Endothelial cell (in vitro differentiated cells): ENCODE measurements around the gene THRAP3. TPM values are rescaled to one million over a fixed set of nuclear protein-coding genes. Genes with fewer than 3 reads are reported as not detected.

Experiments
- DNase-seq: peaks from one replicate; pipeline ENCODE4 v3.0.0; 2021; ENCODE audit warnings: low spot score
- H3K27ac Mint-ChIP-seq: one replicate; pipeline ENCODE4 v1.8.0; 2021; ENCODE audit warnings: mixed read lengths, inconsistent platforms; ENCODE audit not compliant: unreplicated experiment
- H3K27me3 Mint-ChIP-seq: one replicate; pipeline ENCODE4 v1.8.0; 2021; ENCODE audit warnings: mild to moderate bottlenecking, moderate library complexity, mixed read lengths, inconsistent platforms; ENCODE audit not compliant: unreplicated experiment
- H3K36me3 Mint-ChIP-seq: one replicate; pipeline ENCODE4 v1.8.0; 2021; ENCODE audit warnings: mild to moderate bottlenecking, low read depth, mixed read lengths, inconsistent platforms; ENCODE audit not compliant: unreplicated experiment
- H3K4me1 Mint-ChIP-seq: one replicate; pipeline ENCODE4 v1.8.0; 2021; ENCODE audit warnings: mild to moderate bottlenecking, mixed read lengths, inconsistent platforms; ENCODE audit not compliant: unreplicated experiment
- H3K4me3 Mint-ChIP-seq: one replicate; pipeline ENCODE4 v1.8.0; 2021; ENCODE audit warnings: mild to moderate bottlenecking, mixed read lengths, inconsistent platforms; ENCODE audit not compliant: unreplicated experiment
- H3K9me3 Mint-ChIP-seq: one replicate; pipeline ENCODE4 v1.8.0; 2021; ENCODE audit warnings: mixed read lengths, inconsistent platforms; ENCODE audit not compliant: unreplicated experiment
- CTCF ChIP-seq: fragments of 200-600 bp; sonication (generic); IDR thresholded peaks from one replicate; pipeline ENCODE4 v1.5.0; 2021; ENCODE audit warnings: antibody characterized with exemption; ENCODE audit not compliant: unreplicated experiment
- total RNA-seq: library from RNA; stranded (reverse); fragmentation: NEBNext Ultra II Directional; extraction: Animal tissue kit (Norgen Biotek cat#: 25700); gene quantifications from one replicate; pipeline ENCODE4 v1.2.1, GENCODE V29; 2021; ENCODE audit not compliant: unreplicated experiment

THRAP3 gene
- total RNA-seq, 1 donor from 2014 or later, result 129 TPM

GRCh38 chr1:36287595-36287994, 63.4 kb downstream of the THRAP3 start:
- no peak overlapping the region for H3K27ac Mint-ChIP-seq
- no peaks in the 10 kb centered on the region for H3K9me3 Mint-ChIP-seq
- peaks cover 34% of the 10 kb centered on the region for H3K36me3 Mint-ChIP-seq
- H3K27me3 Mint-ChIP-seq, result no peaks in the 10 kb centered on the region
- peaks cover 1% of the 10 kb centered on the region for H3K4me1 Mint-ChIP-seq
- no peak for TF ChIP-seq CTCF
- H3K4me3 Mint-ChIP-seq, result no peak overlapping the region
- DNase-seq, result no peak

- Mint-ChIP-seq H3K27ac (peak overlapping the region; percentile 53), H3K4me3 (no peak overlapping the region), H3K36me3 (peaks cover 42% of the 10 kb centered on the region)
These were observed 71.1 kb downstream of the THRAP3 start for GRCh38 chr1:36295390-36295789.

GRCh38 chr1:36297062-36297461, 72.8 kb downstream of the THRAP3 start:
- Mint-ChIP-seq H3K9me3 (no peaks in the 10 kb centered on the region), H3K27me3 (peaks cover 4% of the 10 kb centered on the region), H3K36me3 (peaks cover 45% of the 10 kb centered on the region), H3K4me3 (no peak overlapping the region), H3K4me1 (peaks cover 11% of the 10 kb centered on the region), H3K27ac (no peak overlapping the region)
- DNase-seq, result no peak
- TF ChIP-seq CTCF, result no peak

More at GRCh38 chr1:36295390-36295789, 71.1 kb downstream of the THRAP3 start:
- Mint-ChIP-seq H3K27me3 (peaks cover under 1% of the 10 kb centered on the region), H3K9me3 (no peaks in the 10 kb centered on the region), H3K4me1 (peaks cover 11% of the 10 kb centered on the region)
- TF ChIP-seq CTCF, result no peak
- DNase-seq, result no peak

- peaks cover 11% of the 10 kb centered on the region for H3K4me1 Mint-ChIP-seq
- H3K27ac Mint-ChIP-seq, result no peak overlapping the region
- TF ChIP-seq CTCF, result no peak
- H3K36me3 Mint-ChIP-seq, result peaks cover 51% of the 10 kb centered on the region
- no peaks in the 10 kb centered on the region for H3K9me3 Mint-ChIP-seq
- peaks cover 5% of the 10 kb centered on the region for H3K27me3 Mint-ChIP-seq
- no peak overlapping the region for H3K4me3 Mint-ChIP-seq
- no peak for DNase-seq
These were observed 74.4 kb downstream of the THRAP3 start for GRCh38 chr1:36298640-36299039.

GRCh38 chr1:36300526-36300925, 76.3 kb downstream of the THRAP3 start:
- Mint-ChIP-seq H3K9me3 (no peaks in the 10 kb centered on the region), H3K4me3 (peak overlapping the region; percentile 33), H3K4me1 (peaks cover 9% of the 10 kb centered on the region), H3K27ac (peak overlapping the region; percentile 4), H3K27me3 (peaks cover 9% of the 10 kb centered on the region), H3K36me3 (peaks cover 44% of the 10 kb centered on the region)
- no peak for TF ChIP-seq CTCF
- DNase-seq, result no peak
